GM19438 (cell line): ENCODE results near the gene JAK1.
"Not testable (repeated sequence)": the region's sequence is repeated elsewhere in the genome, so short reads cannot be mapped to it uniquely, and the experiment has no call there.

Experiments used
- ATAC-seq: cut with Tn5 transposase; IDR thresholded peaks from one replicate; pipeline ENCODE4 v1.9.1; 2021; ENCODE audit warnings: low read depth; ENCODE audit not compliant: unreplicated experiment

JAK1 gene

DNA sequence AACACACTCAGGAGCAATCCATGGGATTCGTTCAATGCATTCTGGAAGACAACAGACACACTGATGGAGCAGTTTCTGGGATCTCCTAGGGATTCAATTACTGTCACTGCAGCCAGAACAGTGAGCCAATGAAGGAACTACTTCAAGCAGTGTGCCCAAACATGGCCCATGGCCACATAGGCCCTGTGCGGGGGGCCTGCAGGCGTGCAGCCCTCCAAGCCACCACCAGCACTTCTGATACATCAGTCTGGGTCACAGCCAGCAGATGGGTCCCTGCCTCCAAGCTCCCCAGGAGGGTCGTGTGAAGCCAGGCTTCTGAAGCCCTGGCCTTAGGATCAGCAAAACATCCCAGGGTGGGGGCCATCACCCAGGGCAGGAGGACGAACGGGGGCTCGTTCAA lies 122.2 kb downstream of the JAK1 start:
- ATAC-seq, result no peak

DNA sequence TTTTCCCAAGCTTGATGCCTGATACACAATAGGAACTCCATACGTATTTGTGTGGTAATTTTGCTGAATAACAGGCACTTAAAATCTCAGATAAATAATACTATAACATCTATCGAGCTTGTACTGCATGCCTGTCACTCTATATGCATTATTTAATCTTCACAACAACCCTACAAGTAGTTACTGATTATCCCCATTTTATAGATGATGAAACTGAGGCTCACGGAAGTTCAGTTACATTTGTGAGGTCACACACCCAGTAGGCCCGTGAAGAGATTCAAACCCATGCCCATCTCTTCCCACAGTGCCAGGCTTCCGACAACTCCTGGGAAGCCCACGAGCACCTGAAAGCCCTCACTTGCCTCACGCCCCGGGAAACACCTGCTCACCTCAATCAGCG lies 122.7 kb downstream of the JAK1 start:
- ATAC-seq, result no peak

DNA sequence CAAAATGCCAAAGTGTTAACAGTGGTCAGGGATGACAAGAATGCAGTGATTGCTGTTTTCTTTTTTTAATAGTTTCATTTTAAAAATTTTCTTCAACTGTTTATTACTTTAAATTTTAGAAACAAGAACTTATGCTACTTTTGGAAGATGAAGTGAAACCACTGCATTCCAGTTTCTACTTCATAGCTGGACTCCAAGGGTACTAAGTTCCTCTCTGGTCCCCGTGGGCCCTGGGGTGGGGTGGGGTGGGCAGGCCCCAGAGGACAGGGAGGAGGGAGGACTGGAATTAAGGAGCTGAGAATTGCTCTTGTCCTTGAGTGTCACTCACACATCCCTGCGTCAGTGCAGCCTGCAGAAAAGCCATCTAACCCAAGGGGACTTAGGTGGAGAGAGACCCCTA lies 124.1 kb downstream of the JAK1 start:
- no peak for ATAC-seq

DNA sequence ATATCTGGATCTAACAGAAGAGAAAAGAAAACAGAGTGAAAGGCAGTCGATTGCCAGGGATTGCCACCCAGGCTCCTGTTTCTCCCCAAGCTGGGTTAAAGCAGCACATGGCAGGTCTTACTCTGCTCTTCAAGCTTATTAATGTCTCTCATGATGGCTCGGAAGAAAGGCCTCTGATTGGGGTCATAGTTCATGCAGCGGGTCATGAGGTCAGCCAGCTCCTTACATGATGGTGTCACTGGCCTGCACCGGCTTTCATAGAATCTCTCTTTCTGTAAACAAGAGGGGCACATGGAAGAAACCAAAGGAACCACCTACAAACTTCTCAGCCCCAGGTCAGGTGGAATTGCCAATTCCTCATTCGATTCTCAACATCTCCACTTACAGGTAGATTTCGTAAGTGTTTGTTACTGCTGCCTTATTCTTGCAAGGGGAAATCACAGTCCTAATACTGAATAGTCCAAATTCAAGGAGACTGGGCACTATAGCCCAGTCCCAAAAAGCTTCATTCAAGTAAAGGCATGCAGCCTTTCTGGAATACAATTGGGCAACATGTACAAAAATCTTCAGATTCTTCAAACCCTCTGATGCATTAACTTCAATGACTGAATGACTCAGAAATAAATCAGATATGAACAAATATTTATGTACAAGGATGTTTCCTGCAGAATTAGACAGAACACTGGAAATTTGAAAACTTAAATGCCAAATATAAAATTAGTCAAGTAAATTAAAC lies 124.9 kb downstream of the JAK1 start:
- no peak for ATAC-seq

DNA sequence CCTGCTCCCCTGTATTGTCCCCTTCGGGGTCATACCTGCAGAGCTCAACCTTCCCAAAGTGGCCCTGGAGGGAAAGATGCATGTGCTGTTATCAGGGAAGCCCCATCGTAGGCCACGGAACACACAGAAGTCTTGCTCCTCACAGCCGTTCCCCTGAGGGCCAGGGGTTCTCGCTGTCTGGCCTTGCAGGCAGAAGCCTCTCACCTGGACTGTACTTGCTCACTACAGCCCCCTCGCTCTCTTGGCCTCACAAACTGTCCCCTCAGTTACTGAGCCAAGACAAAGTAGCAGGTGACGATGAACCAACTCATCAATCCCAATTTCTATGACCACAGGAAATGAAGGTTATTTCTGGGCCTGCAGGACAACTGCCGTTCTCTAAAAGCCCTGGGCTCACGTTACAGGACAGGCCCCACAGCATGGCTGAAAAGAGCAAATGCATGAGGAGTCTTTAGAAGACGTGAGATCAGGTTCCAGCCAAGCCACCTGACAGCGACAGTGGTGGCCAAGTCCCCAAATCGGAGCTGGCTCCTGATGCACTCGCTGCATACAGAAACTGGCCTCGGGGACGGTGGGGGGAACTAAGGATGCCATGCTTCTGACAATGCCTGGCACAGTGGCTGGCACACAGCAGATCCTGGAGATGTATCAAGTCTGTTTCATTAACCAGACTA lies 126.5 kb downstream of the JAK1 start:
- no peak for ATAC-seq

DNA sequence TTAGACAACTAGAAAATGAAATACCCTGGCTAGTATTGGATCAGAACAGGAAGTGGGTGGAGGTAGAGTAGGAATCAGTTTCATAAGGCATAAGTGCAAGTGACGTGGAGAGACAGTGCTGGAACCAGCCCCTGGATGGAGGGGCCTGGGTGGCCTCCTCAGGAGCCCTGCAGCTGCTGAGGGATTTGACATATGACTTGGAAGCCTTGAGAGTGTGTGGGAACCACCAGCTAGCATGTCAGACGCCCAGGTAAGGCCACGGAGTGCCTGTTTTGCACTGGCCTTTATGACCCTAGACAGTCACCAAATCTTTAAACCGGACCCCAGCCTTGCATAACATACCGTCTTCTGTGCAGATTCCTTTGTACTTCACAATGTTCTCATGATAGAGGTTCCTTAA lies 127.1 kb downstream of the JAK1 start:
- no peak for ATAC-seq

DNA sequence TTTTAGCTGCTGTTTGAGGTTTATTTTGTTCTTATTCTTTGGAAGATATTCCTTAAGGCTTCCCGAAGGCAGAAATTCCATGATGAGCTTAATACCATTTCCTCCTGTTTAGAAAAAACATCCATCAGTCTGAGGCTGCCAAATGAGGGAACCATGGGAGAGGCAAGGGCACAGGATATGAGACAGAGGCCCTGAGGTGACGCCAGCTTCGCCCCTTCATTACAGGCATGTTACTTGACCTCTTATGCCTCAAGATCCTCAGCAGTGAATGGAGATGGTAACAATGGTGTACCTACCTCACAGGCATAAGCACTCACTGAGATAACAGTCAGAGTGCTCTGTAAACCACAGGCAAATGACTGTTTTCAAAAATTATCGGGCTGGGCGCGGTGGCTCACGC lies 127.9 kb downstream of the JAK1 start:
- no peak for ATAC-seq

DNA sequence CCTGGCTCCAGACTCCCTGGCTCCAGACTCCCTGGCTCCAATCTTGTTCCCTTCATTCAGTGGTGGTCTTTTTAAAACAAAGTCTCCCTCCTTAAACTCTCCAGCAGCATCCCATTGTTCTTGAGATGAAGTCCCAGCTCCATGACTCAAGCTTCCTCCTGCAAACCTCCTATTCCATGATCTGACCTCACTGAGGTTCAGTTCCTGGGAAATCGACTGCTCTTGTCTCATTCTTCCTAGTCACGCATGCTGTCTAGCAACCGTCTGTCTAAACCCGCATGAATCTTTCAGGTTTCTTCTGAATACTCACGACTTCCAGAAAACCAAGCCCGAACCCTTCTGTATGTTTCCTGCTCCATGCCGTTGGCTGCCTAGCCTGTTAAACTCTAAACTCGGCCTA lies 129.5 kb downstream of the JAK1 start:
- no peak for ATAC-seq

DNA sequence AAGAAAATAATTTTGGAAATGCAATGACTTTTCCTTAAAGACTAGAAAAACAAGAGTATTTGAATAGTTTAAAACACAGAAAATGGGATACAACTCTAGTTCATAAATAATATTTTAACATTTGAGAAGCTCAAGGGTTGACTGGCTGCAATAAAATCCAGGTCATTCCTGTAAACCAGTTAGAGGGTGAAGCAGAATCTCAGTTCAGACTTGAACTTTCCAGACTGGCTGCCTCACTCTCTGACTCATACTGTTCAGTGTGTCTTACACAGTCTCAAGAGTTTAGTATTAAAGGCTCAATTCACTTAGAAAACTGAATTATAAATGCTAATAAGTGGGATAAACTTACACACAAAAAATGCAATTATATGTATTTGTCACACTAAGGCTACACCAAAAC lies 131.6 kb downstream of the JAK1 start:
- no peak for ATAC-seq

DNA sequence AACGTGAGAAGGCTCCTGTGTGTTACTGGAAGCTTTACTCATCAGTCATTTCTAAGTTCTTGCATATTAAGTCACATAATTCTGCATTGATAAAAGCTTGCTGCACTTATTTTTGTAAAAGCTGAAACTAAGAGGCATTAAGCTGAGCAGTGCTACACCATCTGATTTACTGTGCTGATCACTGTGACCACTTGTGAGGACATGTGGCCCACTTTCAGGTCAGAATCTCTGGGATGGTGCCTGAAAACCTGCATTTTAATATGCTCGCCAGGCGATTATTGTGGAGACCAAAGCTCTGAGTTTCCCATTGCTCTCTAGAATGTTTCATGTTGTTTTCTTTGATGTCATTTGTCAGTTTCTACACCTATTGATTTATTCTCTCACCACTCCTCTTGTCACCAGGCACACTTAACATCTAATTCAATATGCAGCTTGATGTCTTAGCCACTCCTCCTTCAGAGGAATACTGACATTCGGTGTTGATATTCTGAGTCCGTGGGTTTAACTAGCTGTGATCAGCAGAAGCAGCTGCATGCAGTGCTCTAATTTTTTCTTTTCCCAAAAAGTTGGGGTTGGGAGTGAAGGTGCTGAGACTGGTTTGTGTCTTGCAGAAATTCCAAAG lies 136.2 kb downstream of the JAK1 start:
- no peak for ATAC-seq

DNA sequence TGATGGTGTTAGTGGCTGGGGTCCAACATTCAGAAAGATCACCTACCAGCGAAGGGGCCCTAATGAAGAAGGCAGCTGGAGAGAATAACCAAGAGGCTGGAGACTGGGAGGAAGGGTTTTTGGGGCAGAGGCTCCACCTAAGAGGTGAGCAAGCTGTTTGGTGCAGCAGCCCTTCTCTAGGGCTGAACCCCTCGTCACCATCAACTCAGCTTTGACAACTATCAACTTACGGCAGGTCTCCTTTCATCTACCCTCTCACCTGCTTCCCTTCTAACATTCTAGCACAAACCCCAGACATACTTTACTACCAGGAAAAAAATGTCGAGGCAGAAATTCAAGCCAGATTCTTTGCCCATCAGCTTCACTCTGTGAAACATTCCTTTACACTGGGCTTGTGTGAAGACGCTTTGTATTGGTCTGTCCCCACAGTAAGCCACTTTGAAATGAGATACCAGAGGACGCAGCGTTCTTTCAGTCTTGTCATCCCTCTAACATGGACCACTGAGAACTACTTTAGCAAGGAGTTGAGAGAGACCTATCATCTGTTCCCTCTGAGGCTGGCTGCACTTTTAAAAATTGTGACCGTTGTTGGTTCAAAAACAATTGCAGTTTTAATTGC lies 136.8 kb downstream of the JAK1 start:
- no peak for ATAC-seq

DNA sequence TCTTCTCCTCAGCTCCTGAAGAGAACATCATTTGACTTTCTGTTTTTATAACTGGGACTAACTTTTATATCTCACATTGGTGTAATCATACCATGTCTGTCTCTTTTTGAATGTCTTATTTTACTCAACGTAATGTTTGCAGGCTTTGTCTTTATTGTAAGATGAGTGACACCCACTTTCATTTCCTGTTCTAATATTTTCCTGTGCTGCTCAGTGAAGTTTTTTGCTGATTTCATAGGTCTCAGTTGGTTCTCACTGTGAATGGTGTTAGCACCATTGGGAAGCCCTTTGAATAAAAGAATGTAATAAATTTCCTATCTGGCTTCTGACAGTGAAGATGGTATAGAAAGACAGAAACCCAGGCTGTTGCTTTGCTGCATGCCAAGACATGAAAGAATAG lies 137.5 kb downstream of the JAK1 start:
- no peak for ATAC-seq

DNA sequence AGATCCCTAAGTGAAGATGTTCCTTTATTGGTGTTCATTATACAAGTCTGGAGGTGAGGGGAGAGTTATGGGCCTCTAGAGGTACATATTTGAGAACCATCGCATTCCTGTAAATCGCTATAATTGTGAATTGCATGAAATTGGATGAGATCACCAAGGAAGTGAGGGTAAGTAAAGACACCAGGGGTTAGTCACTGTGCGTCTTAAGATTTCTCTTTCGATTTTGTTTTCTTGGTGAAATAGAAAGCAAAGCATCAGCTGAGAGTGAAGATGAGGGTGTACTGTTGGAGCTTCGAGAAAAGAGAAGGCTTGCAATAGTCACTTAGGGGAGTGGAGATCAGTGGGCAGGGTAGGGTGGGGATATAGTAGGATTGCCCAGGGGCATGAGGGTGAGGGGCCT lies 139.4 kb downstream of the JAK1 start:
- no peak for ATAC-seq

DNA sequence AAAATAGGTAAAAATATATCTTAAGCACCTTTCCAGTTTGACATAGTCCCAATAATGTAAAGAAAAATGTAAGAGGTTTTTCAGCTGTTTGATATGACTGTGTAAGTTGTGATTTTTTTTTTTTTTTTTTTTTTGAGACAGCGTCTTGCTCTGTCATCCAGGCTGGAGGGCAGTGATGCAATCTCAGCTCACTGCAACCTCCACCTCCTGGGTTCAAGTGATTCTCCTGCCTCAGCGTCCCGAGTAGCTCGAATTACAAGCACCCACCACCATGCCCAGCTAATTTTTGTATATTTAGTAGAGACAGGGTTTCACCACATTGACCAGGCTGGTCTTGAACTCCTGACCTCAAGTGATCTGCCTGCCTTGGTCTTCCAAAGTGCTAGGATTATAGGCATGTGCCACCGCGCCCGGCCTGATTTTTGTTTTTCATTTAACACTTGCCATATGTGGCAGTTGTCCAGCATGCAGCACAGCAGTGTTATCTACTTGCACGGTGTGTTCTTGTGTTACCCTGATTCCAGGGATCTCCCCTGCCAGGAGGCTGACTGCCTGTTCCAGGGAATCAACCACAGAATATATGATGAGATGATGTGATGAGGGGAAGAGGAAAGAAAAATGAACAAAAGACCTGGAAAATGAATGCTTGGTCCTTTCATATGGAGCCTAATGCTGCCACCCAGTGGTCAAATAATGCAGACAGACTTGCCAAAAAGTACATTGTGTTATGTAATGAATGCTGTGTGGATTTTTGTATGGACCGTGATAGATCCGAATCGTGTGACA lies 142.5 kb downstream of the JAK1 start:
- no peak for ATAC-seq

DNA sequence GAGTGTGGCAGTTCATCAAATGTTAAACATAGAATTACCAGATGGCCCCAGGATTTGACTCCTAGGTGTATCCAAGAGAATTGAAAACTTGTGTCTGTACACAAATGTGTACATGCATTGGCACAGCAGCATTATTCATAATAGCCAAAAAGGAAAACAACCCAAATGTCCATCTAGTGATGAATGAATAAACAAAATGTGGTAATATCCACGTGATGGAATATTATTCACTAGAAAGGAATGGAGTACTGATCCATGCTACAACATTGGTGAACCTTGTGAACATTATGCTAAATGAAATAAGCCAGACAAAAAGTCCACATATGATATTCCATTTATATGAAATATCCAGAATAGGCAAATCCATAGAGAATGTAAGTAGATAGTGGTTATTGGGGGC lies 143.7 kb downstream of the JAK1 start:
- ATAC-seq, result no peak

DNA sequence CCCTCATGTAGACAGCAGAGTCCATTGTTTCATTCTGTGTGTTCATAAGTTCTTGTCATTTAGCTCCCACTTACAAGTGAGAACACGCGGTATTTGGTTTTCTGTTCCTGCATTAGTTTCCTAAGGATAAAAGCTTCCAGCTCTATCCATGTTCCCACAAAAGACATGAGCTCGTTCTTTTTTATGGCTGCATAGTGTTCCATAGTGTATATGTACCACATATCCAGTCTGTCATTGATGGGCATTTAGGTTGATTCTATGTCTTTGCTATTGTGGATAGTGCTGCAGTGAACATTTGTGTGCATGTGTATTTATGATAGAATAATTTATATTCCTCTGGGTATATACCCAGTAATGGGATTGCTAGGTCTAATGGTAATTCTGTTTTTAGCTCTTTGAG lies 145.8 kb downstream of the JAK1 start:
- not testable (repeated sequence) for ATAC-seq

DNA sequence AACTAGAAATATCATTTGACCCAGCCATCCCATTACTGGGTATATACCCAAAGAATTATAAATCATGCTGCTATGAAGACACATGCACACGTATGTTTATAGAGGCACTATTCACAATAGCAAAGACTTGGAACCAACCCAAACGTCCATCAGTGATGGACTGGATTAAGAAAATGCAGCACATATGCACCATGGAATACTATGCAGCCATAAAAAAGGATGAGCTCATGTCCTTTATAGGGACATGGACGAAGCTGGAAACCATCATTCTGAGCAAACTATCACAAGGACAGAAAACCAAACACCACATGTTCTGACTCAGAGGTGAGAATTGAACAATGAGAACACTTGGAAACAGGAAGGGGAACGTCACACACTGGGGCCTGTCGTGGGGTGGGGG lies 149.0 kb downstream of the JAK1 start:
- ATAC-seq, result not testable (repeated sequence)

DNA sequence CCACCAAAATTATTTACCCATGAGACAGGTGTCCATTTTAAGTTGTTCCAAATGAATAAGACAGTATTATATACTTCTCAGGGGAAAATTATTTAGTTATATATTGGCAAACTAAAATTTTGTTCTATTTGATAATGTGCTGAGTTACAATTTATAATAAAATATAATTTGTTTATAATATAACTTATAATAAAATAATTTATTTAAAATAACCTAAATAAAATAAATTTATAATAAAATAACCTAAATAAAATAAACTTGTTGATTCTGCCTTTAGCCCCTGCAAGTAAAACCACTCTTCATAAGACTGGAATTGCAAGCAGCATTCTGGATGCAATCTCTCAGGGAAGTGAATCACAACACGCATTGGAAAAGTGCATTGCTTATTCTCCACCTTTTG lies 151.9 kb downstream of the JAK1 start:
- ATAC-seq, result no peak

DNA sequence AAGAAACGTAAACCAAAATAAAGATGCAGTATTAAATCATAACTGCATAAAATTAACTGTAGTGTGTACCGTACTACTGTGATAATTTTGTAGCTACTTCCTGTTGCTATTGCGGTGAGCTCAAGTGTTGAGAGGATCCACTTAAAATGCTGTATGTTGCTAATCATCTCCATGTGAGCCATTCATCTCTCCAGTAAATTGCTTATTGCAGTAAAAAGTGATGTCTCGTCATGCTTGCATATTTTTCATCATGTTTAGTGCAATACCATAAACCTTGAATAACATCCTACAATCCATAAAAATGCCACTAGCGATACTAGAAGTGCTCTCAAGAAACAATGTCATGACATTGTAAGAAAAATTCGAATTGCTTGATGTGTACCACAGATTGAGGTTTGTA lies 155.2 kb downstream of the JAK1 start:
- ATAC-seq, result no peak

DNA sequence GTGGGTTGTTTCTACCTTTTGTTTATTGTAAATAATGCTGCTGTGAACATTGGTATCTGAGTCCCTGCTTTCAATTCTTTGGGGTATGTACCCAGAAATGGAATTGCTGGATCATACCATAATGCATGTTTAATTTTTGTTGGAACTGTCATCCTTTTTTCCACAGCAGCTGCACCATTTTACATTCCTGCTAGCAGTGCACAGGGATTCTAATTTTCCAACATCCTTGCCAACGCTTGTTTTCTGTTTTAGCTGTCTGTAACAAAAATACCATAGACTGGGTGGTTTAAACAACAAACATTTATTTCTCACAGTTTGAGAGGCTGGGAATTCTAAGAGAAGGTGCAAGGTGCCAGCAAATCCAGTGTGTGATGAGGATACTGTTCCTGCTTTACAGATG lies 156.3 kb downstream of the JAK1 start:
- no peak for ATAC-seq

DNA sequence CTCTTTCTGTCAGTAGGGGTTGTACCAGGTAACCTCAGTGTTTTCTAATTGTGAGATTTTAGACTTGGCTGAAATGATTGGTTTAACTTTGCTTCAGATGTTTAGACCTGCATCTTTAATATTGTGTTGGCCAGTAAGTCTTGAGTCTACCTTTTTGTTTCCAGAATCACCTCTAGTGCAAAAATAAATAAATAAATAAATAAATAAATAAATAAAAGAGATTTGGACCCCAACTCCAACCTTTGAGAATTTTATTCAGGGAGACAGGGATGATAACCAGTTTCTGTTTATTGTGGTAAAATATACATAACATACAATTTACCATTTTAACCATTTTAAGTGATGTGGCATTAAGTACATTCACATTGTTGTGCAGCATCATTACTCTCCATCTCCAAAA lies 157.0 kb downstream of the JAK1 start:
- no peak for ATAC-seq
